ENCODE results near the gene ANKRD17. TPM values are rescaled to one million over a fixed set of nuclear protein-coding genes. Genes with fewer than 3 reads are reported as not detected.
"Not testable (repeated sequence)": the region's sequence is repeated elsewhere in the genome, so short reads cannot be mapped to it uniquely, and the experiment has no call there.

ANKRD17 gene
- total RNA-seq, 2 experiments from 2014 or later: 51.2 to 58.2 TPM

DNA sequence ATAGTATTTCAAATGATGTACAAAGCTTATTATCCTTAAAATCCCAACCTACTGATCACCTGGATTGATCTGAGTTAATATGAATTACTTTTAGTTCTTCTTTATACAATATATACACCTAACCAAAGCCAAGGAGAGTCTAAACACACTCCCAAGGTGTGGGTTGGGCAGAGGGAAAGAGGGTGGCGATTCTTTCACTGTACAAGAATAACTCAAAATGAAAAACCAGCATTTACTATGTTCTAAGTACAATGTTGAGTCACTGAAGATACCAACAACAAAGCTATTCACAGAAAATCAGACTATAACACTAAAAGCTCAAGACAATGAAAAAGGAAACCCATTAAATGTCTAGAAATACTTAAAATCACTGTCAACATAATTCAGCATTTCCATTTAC lies 46.6 kb downstream of the ANKRD17 start:
- no peak overlapping the region for H3K27ac Mint-ChIP-seq
- H3K36me3 Mint-ChIP-seq (ENCODE audit: low read depth): peaks cover 35% of the 10 kb centered on the region
- no peak for DNase-seq
- ChIA-PET POLR2A (no interaction called here), CTCF (interaction anchor here (0.6 to 2.1 kb wide), 7 partner anchors 11 to 149 kb away, joined by 3 to 6 read pairs (median 4); no protein-coding TSS in a partner anchor)
- H3K9me3 Mint-ChIP-seq: peaks cover 8% of the 10 kb centered on the region
- no peak overlapping the region for H3K4me3 Mint-ChIP-seq
- H3K27me3 Mint-ChIP-seq: no peaks in the 10 kb centered on the region
- H3K4me1 Mint-ChIP-seq: peaks cover 6% of the 10 kb centered on the region

DNA sequence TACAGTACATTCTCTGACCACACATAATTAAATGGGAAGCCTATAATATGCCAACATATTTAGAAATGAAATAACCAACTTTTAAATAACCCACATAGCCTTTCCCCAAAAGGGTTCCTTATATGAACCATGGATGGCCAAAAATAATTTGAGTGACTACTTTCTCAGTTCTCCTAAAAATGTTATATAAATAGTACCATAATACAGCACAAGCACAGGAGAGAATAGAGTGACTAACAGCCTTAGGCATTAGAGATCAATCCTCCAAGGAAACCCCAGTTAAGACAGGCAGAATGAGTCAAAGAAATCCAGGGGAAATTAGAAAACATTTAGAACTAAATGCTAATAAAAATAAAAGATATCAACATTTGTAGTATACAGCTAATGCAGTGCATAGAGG lies 50.2 kb downstream of the ANKRD17 start:
- Mint-ChIP-seq H3K4me3 (no peak overlapping the region), H3K9me3 (peaks cover 14% of the 10 kb centered on the region), H3K27ac (no peak overlapping the region), H3K4me1 (peaks cover 10% of the 10 kb centered on the region), H3K27me3 (no peaks in the 10 kb centered on the region), H3K36me3 (ENCODE audit: low read depth) (peaks cover 49% of the 10 kb centered on the region)
- no peak for DNase-seq
- POLR2A ChIA-PET: no interaction called here
- CTCF ChIA-PET: no interaction called here

DNA sequence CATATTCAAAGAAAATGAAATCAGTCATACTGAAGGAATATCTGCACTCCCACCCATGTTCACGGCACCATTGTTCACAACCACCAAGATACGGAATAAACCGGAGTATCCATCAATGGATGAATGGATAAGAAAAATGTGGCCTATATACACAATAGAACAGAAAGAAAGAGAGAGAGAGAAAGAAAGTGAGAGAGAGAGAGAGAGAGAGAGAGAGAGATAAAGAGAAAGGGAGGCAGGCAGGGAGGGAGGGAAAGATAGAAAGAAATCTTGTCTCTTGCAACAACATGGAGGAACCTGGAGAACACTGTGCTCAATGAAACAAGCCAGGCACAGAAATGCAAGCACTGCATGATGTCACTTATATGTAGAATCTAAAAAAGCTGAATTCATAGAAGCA lies 52.4 kb downstream of the ANKRD17 start:
- Mint-ChIP-seq H3K9me3 (peaks cover 22% of the 10 kb centered on the region), H3K4me1 (peaks cover 21% of the 10 kb centered on the region), H3K36me3 (ENCODE audit: low read depth) (peaks cover 55% of the 10 kb centered on the region)

DNA sequence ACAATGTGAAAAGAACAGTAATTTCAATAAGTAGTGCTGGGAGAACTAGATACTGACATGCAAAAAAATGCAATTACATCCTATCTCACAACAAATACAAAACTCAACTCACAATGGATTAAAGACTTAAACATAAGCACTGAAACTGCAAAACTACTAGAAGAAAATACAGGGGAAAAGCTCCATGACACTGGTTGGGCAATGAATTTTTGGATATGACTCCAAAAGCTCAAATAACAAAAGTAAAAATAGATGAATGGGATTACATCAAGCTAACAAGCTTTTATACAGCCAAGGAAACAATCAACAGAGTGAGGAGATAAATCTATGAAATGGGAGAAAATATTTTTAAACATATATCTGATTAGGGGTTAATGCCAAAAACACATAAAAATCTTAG lies 53.1 kb downstream of the ANKRD17 start:
- DNase-seq: no peak
- peaks cover 22% of the 10 kb centered on the region for H3K9me3 Mint-ChIP-seq
- H3K27me3 Mint-ChIP-seq: no peaks in the 10 kb centered on the region
- CTCF ChIA-PET: no interaction called here
- no peak overlapping the region for H3K4me3 Mint-ChIP-seq
- H3K36me3 Mint-ChIP-seq (ENCODE audit: low read depth): peaks cover 51% of the 10 kb centered on the region
- no peak overlapping the region for H3K27ac Mint-ChIP-seq
- H3K4me1 Mint-ChIP-seq: peaks cover 23% of the 10 kb centered on the region
- POLR2A ChIA-PET: no interaction called here

More for the DNA sequence above, 52.4 kb downstream of the ANKRD17 start:
- Mint-ChIP-seq H3K27me3 (no peaks in the 10 kb centered on the region), H3K27ac (no peak overlapping the region), H3K4me3 (no peak overlapping the region)
- ChIA-PET CTCF (no interaction called here), POLR2A (no interaction called here)
- DNase-seq: no peak

DNA sequence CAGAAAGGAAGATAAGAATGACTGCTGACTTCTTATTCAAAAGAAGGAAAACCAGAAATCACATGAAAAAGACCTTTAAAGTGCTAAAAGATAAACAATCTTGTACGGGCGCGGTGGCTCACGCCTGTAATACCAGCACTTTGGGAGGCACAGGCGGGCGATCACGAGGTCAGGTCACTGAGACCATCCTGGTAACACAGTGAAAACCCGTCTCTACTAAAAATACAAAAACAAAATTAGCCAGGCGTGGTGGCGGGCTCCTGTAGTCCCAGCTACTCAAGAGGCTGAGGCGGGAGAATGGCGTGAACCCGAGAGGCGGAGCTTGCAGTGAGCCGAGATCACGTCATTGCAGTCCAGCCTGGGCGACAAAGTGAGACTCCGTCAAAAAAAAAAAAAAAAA lies 54.6 kb downstream of the ANKRD17 start:
- POLR2A ChIA-PET, DNase-seq, H3K4me3 Mint-ChIP-seq, H3K27me3 Mint-ChIP-seq, H3K27ac Mint-ChIP-seq: not testable (repeated sequence)
- CTCF ChIA-PET: interaction anchor here (1.3 kb wide), 1 partner anchor 10 kb away, joined by 4 read pairs; no protein-coding TSS in a partner anchor
- peaks cover 22% of the 10 kb centered on the region for H3K9me3 Mint-ChIP-seq
- peaks cover 23% of the 10 kb centered on the region for H3K4me1 Mint-ChIP-seq
- H3K36me3 Mint-ChIP-seq (ENCODE audit: low read depth): peaks cover 46% of the 10 kb centered on the region

DNA sequence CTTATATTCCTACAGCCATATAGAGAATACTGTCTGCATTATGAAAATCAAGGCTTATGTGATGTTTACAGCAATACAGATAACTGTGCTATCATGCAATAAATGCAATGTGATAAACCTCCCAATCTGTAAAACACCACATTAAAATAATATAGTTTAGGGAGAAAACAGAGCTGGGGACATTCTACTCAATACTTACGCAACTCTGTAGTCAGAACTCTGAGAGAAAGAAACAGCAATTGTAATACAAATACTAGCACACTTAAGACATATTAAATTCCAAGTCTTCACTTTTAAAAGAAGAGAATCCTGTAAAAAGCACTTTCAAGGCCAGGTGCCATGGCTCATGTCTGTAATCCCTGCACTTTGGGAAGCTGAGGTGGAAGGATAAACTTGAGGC lies 61.4 kb downstream of the ANKRD17 start:
- POLR2A ChIA-PET: no interaction called here
- Mint-ChIP-seq H3K36me3 (ENCODE audit: low read depth) (peaks cover 5% of the 10 kb centered on the region), H3K27me3 (no peaks in the 10 kb centered on the region)

DNA sequence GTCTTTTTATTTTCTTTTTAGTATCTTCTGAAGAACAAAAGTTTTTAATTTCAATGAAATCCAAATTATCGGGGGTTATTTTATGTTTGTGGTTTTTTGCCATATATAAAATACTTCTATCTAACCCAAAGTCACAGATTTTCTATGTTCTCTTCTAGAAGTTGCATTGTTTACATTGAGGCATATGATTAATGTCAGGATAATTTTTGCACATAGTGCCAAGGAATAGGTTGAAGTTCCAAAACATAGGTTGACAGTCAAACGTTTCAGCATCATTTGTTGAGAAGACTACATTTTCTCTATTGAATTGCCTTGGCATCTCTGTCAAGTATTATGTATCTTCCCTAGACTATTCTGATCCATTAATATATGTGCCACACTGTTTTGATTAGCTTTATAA lies 64.5 kb downstream of the ANKRD17 start:
- Mint-ChIP-seq H3K4me3 (no peak overlapping the region), H3K36me3 (ENCODE audit: low read depth) (peaks cover 10% of the 10 kb centered on the region), H3K4me1 (peaks cover 7% of the 10 kb centered on the region), H3K27ac (no peak overlapping the region), H3K27me3 (no peaks in the 10 kb centered on the region), H3K9me3 (no peaks in the 10 kb centered on the region)
- no peak for DNase-seq
- CTCF ChIA-PET: interaction anchor here (0.8 kb wide), 1 partner anchor 9 kb away, joined by 4 read pairs; no protein-coding TSS in a partner anchor
- POLR2A ChIA-PET: no interaction called here

More for the DNA sequence above, 61.4 kb downstream of the ANKRD17 start:
- Mint-ChIP-seq H3K9me3 (no peaks in the 10 kb centered on the region), H3K27ac (no peak overlapping the region), H3K4me3 (no peak overlapping the region), H3K4me1 (peaks cover 8% of the 10 kb centered on the region)
- DNase-seq: no peak
- CTCF ChIA-PET: interaction anchor here (0.9 to 1.7 kb wide), 3 partner anchors 9 to 38 kb away, joined by 3 to 4 read pairs (median 3); no protein-coding TSS in a partner anchor

DNA sequence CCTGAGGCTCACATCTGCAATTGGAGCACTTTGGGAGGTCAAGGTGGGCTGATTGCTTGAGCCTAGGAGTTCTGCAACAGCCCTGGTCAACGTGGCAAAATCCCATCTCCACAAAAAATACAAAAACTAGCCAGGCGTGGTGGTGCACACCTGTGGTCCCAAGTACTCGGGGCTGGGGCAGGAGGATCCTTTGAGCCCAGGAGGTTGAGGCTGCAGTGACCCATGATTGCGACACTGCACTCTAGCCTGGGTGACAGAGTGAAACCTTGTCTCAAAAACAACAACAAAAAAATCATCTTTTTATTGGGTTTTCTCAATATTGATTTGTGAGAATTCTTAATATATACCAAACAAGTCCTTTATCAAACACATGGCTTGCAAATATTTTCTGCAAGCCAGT lies 64.9 kb downstream of the ANKRD17 start:
- no peak overlapping the region for H3K27ac Mint-ChIP-seq

DNA sequence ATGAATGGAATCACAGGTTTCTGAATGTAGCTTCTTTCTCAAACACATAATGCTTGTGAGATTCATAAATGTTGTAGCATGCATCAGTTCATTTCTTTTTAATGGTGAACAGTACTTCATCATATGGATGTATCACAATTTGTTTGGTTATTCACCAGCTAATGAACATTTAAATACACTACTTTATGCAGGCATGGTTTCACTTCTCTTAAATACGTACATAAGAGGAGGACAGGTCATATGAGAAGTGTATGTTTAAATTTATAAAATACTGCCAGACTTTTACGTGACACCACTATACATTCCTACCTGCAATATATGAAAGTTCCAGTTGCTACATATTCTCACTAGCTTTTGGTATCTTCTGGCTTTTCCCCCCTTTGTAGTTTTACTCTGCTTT lies 65.4 kb downstream of the ANKRD17 start:
- no peak for DNase-seq
- Mint-ChIP-seq H3K27ac (no peak overlapping the region), H3K27me3 (no peaks in the 10 kb centered on the region), H3K4me3 (no peak overlapping the region), H3K9me3 (peaks cover 4% of the 10 kb centered on the region), H3K4me1 (peaks cover 7% of the 10 kb centered on the region), H3K36me3 (ENCODE audit: low read depth) (peaks cover 15% of the 10 kb centered on the region)
- ChIA-PET POLR2A (no interaction called here), CTCF (no interaction called here)

More for the DNA sequence above, 64.9 kb downstream of the ANKRD17 start:
- ChIA-PET POLR2A (no interaction called here), CTCF (interaction anchor here (0.8 kb wide), 1 partner anchor 10 kb away, joined by 4 read pairs; no protein-coding TSS in a partner anchor)
- Mint-ChIP-seq H3K9me3 (peaks cover 4% of the 10 kb centered on the region), H3K36me3 (ENCODE audit: low read depth) (peaks cover 14% of the 10 kb centered on the region), H3K4me3 (no peak overlapping the region), H3K4me1 (peaks cover 7% of the 10 kb centered on the region), H3K27me3 (no peaks in the 10 kb centered on the region)
- no peak for DNase-seq

DNA sequence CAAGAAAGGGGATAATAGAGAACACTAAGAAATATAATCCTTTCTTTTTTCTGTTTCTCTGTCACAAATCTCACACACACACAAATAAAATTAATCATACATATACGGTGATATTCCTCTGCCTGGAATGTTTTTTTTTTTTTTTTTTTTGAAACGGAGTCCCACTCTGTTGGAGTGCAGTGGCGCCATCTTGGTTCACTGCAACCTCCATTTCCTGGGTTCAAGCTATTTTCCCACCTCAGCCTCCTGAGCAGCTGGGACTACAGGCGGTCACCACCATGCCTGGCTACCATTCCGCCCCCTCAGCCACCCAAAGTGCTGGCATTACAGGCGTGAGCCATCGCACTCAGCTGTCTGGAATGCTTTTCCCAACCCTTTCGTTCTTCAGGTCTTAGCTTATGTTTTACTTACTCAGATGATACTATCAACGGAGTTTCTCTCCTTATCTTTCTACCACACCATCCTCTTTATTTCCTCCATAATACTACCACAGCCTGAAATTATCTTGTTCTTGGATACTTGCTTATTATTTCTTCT lies 69.3 kb downstream of the ANKRD17 start:
- no peak overlapping the region for H3K4me3 Mint-ChIP-seq
- no peak overlapping the region for H3K27ac Mint-ChIP-seq
- CTCF ChIA-PET: interaction anchor here (0.5 kb wide), 1 partner anchor 23 kb away, joined by 3 read pairs; no protein-coding TSS in a partner anchor
- POLR2A ChIA-PET: no interaction called here
- no peaks in the 10 kb centered on the region for H3K27me3 Mint-ChIP-seq
- H3K4me1 Mint-ChIP-seq: peaks cover 7% of the 10 kb centered on the region
- DNase-seq: no peak
- H3K9me3 Mint-ChIP-seq: peaks cover 4% of the 10 kb centered on the region
- H3K36me3 Mint-ChIP-seq (ENCODE audit: low read depth): peaks cover 21% of the 10 kb centered on the region

DNA sequence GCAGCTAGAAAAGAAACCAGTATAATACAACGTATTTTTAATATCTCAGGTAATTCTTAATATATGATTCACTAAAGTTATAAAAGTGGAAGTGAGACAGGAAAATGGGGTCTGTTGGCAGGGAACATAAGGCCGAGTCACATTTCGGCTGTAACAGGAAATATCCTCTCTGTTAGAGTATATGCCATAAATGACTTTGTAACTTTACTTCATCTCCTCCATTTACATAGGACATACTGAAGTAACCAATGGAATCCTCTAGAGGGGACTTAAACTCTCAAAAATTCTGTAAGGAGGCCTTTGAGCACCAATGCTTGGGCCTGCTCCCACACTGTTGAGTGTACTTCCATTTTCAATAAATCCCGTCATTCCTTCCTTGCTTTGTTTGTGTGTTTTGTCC lies 71.3 kb downstream of the ANKRD17 start:
- Mint-ChIP-seq H3K4me1 (peaks cover 5% of the 10 kb centered on the region), H3K27ac (no peak overlapping the region), H3K4me3 (no peak overlapping the region), H3K27me3 (no peaks in the 10 kb centered on the region), H3K36me3 (ENCODE audit: low read depth) (peaks cover 21% of the 10 kb centered on the region), H3K9me3 (peaks cover 4% of the 10 kb centered on the region)
- ChIA-PET POLR2A (no interaction called here), CTCF (no interaction called here)
- no peak for DNase-seq

DNA sequence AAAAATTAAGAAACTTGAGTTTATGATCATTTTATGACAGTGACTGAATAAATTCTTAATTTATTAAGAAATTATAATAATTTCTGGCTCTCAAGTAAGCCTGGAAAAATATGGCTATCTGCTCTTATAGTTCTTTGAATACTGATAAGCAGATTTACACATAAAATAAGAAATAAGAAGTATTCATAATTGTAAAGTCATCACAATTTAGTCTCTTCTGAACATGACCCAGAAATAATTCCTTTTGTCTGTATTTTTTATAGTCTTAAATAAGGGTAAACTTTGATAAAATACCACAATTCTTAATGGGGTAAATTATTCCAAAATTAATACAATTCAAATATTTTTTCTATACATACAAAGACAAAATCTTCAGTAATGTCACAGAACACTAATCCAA lies 72.7 kb downstream of the ANKRD17 start:
- ChIA-PET POLR2A (no interaction called here), CTCF (no interaction called here)
- H3K9me3 Mint-ChIP-seq: peaks cover 4% of the 10 kb centered on the region
- no peaks in the 10 kb centered on the region for H3K27me3 Mint-ChIP-seq
- no peak for DNase-seq
- no peak overlapping the region for H3K4me3 Mint-ChIP-seq
- H3K4me1 Mint-ChIP-seq: peaks cover 8% of the 10 kb centered on the region
- peaks cover 16% of the 10 kb centered on the region for H3K36me3 Mint-ChIP-seq (ENCODE audit: low read depth)
- H3K27ac Mint-ChIP-seq: no peak overlapping the region

DNA sequence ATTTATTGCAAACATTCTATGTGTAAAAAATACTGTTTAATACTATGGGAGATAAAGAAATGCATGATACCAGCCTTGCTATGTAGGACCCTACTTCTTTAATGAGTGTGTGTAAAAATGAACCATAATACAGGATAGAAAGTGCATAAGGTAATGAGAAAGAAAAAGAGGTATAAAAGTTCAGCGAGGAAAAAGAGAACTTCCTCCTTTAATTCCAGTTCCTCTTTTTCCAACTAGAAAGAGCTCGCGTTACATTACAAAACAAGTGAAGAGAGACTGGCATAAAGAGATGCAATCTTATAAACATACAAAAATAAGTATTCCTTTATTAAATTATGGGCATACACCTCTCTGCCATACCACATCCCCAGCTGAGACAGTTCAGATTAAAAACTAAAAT lies 77.4 kb downstream of the ANKRD17 start:
- ChIA-PET CTCF (interaction anchor here (0.9 kb wide), 1 partner anchor 18 kb away, joined by 3 read pairs; no protein-coding TSS in a partner anchor), POLR2A (no interaction called here)
- no peak overlapping the region for H3K4me3 Mint-ChIP-seq
- peaks cover 5% of the 10 kb centered on the region for H3K4me1 Mint-ChIP-seq
- H3K36me3 Mint-ChIP-seq (ENCODE audit: low read depth): peaks cover 14% of the 10 kb centered on the region
- DNase-seq: no peak
- H3K27ac Mint-ChIP-seq: no peak overlapping the region
- H3K9me3 Mint-ChIP-seq: peaks cover 2% of the 10 kb centered on the region
- no peaks in the 10 kb centered on the region for H3K27me3 Mint-ChIP-seq

DNA sequence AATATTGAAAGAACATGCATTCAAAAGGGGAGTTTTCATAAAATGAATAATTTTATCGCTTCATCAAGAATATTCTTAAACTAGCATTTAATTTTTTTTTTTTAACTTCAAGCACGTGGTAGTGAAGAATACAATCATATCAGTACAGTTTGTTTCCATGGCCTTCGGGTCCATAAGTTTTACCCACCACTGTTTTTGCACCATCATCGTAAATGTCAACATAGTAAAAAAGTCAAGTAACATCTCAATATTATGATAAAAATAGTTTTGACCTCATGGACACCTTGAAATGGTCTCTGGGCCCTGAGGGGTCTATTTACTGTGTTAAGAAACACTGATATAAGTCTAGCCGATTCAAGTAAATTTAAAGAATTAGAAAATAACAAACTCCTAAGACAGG lies 80.2 kb downstream of the ANKRD17 start:
- peaks cover 7% of the 10 kb centered on the region for H3K4me1 Mint-ChIP-seq
- no peak overlapping the region for H3K27ac Mint-ChIP-seq
- ChIA-PET POLR2A (no interaction called here), CTCF (no interaction called here)
- peaks cover 42% of the 10 kb centered on the region for H3K36me3 Mint-ChIP-seq (ENCODE audit: low read depth)
- no peak for DNase-seq
- no peaks in the 10 kb centered on the region for H3K27me3 Mint-ChIP-seq
- no peak overlapping the region for H3K4me3 Mint-ChIP-seq
- H3K9me3 Mint-ChIP-seq: peaks cover 18% of the 10 kb centered on the region
